Right atrium auricular region (tissue), 2 donors: Measurements from ENCODE around the gene ZNF496. TPM values are rescaled to one million over a fixed set of nuclear protein-coding genes. Genes with fewer than 3 reads are reported as not detected.

Experiments
- DNase-seq: peaks from one replicate; pipeline ENCODE4 v3.0.0-alpha.2; 2019; ENCODE audit warnings: low spot score
- H3K27ac ChIP-seq, 2 donors: fragments of 200-600 bp; sonication (generic); 1 replicate in 1 of 2; 2 replicates in 1 of 2; pipeline ENCODE4 v1.5.1; 2016 to 2019
- H3K27me3 ChIP-seq, 2 donors: fragments of 200-600 bp; sonication (generic); one replicate each; pipeline versions ENCODE4 v1.5.1 to v1.6.0; 2017 to 2019
- H3K36me3 ChIP-seq: fragments of 200-600 bp; sonication (generic); one replicate; pipeline ENCODE4 v1.5.1; 2016
- H3K4me1 ChIP-seq, 2 donors: fragments of 200-600 bp; sonication (generic); one replicate each; pipeline versions ENCODE4 v1.5.1 to v1.6.0; 2017 to 2019
- H3K4me3 ChIP-seq, 2 donors: fragments of 200-600 bp; sonication (generic); 1 replicate in 1 of 2; 2 replicates in 1 of 2; pipeline ENCODE4 v1.5.1; 2017 to 2019; ENCODE audit warnings: mild to moderate bottlenecking in 1 of 2, moderate library complexity in 1 of 2
- H3K9me3 ChIP-seq, 2 donors: fragments of 200-600 bp; sonication (generic); one replicate each; pipeline ENCODE4 v1.5.1; 2019
- total RNA-seq, 2 donors: library from RNA; depleted of rRNA; stranded (reverse); fragments of >200 nt; gene quantifications; one replicate each; pipeline ENCODE4 v1.1.0, GENCODE V29; 2016
- TF ChIP-seq, protein P1 (sequence below), 2 donors: fragments of 200-600 bp; sonication (generic); IDR thresholded peaks; one replicate each; pipeline ENCODE4 v1.5.1; 2019; ENCODE audit warnings: antibody characterized with exemption in 2 of 2

Gene ZNF496
- total RNA-seq, 2 donors from 2014 or later: 19.4 to 32.6 TPM

DNA sequence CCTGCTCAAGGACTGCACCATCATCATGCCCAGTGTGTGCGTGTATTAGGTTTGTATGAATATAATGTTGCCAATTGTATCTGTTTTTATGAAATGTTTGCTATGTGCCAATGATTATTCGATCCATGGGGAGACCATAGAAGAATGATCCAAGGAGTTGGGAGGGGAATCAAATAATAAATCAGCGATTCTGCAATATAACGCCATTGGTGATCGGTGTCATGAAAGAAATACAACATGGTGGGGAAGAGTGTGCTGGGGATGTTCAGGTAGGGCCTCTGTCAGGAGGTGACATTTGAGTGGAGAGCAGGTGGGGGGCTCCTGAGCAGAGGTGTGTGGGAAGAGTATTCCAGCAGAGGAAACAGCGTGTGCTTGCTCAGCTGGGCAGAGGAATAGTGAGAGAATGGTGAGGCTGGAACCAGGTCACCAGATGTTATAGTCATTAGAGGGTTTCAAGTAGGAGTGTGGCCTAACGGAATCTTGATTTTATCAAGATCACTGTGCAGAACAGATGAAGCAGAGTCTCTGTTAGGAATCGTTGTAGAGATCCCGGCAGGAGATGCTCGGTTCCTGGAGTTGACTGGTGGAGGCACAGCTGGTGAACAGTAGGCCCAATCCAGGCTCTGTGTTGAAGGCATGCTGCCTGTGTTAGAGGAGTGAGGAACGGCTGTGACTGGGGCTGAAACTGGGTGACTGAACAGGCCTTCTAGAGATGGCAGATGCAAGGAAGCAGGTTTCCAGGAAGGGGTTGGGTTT, 2.9 kb upstream of the ZNF496 start:
- no peaks in the 10 kb centered on the region for H3K9me3 ChIP-seq
- H3K36me3 ChIP-seq: peaks cover 3% of the 10 kb centered on the region
- H3K27me3 ChIP-seq: no peaks in the 10 kb centered on the region
- no peak overlapping the region for H3K27ac ChIP-seq
- H3K4me3 ChIP-seq: no peak overlapping the region
- DNase-seq: no peak
- H3K4me1 ChIP-seq: peaks cover 0 to 51% of the 10 kb centered on the region in 2 donors
- TF ChIP-seq, protein P1, sequence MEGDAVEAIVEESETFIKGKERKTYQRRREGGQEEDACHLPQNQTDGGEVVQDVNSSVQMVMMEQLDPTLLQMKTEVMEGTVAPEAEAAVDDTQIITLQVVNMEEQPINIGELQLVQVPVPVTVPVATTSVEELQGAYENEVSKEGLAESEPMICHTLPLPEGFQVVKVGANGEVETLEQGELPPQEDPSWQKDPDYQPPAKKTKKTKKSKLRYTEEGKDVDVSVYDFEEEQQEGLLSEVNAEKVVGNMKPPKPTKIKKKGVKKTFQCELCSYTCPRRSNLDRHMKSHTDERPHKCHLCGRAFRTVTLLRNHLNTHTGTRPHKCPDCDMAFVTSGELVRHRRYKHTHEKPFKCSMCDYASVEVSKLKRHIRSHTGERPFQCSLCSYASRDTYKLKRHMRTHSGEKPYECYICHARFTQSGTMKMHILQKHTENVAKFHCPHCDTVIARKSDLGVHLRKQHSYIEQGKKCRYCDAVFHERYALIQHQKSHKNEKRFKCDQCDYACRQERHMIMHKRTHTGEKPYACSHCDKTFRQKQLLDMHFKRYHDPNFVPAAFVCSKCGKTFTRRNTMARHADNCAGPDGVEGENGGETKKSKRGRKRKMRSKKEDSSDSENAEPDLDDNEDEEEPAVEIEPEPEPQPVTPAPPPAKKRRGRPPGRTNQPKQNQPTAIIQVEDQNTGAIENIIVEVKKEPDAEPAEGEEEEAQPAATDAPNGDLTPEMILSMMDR (IDR thresholded peaks at IDR 0.05): no peak

DNA sequence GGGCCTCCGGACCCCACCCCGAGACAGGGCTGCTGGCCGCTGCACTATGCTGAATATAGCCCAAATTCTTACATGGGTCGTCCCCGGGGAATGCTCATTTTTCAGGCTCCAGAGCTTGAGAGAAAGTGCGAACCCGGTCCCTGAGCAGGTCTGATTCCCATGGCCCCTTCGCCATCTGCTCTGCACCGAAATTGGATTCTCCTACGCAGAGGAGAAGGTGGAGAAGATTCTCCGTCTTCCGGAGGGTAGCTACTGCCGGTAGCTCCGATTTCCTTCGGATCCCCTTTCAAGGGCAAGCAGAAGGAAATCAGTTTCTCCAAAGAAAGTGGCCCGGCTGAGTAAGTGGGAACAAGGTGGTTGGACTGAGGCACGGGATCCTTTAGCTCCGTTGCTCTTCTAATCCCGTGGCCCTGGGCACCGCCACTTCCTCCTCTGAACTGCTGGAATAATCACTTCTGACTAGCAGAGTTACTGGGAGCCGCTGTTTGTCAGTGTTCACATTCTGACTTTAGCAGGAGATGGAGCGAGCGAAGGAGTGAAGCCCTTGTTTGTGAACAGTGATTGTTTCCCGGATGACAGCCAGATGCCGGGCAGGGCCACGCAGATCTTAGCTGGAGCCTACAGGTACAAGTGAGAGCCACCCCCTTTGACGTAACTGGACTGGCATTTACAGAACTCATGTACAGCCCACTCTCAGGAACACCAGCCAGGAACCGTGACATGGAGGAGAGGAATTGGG, 1.1 kb upstream of the ZNF496 start:
- H3K27me3 ChIP-seq: no peaks in the 10 kb centered on the region
- H3K9me3 ChIP-seq: no peaks in the 10 kb centered on the region
- peak overlapping the region; percentile 91 for H3K27ac ChIP-seq
- peaks cover 0 to 51% of the 10 kb centered on the region in 2 donors for H3K4me1 ChIP-seq
- peak; percentile 74 for DNase-seq
- peaks cover 20% of the 10 kb centered on the region for H3K36me3 ChIP-seq
- H3K4me3 ChIP-seq: peak overlapping the region; percentile 74 to 90
- TF ChIP-seq, protein P1 (IDR thresholded peaks at IDR 0.05): no peak

DNA sequence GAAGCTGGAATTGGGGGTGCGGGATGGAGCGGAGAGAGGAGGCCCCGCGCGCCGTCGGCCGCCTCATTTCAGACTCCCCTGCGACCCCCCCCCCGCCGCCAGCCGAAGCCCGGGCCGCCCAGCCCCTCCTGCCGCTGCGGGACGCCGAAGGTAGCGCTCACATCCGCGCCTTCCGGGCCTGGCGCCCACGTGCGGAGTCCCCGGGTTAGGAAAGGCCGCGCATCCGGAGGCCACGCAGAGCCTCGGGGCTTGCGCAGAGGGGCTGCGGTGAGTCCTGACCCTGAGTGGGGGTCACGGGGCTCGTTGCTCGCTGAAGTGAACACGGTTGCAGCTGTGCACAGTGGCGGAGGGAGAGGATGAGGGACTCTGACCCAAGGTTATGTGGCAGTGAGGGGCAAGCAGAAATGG, 552 bp upstream of the ZNF496 start:
- H3K27ac ChIP-seq: peak overlapping the region; percentile 91
- DNase-seq: no peak
- H3K27me3 ChIP-seq: no peaks in the 10 kb centered on the region
- H3K4me1 ChIP-seq: peaks cover 0 to 51% of the 10 kb centered on the region in 2 donors
- TF ChIP-seq, protein P1 (IDR thresholded peaks at IDR 0.05): no peak
- peaks cover 26% of the 10 kb centered on the region for H3K36me3 ChIP-seq
- H3K4me3 ChIP-seq: peak overlapping the region; percentile 74 to 90
- H3K9me3 ChIP-seq: no peaks in the 10 kb centered on the region

DNA sequence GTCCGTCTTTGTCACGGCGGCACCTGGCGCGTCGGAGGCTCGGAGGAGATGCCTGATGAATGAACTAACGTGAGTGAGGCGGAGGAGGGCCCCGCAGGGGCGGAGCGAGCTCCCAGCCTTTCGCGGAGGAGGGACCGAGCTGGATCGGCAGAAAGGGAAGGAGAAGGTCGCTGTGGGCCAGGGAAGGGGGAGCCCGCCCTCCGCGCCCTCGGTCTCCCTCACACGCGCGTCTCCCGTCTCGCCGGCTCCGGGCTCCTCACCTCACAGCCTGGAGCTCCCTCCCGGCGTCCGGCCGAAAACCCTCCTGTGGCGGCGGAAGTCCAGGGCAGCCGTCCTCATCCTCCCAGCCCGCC, 519 bp downstream of the ZNF496 start:
- peaks cover 0 to 49% of the 10 kb centered on the region in 2 donors for H3K4me1 ChIP-seq

GRCh38 chr1:247330548-247331171, 1.0 kb downstream of the ZNF496 start:
- peak overlapping the region; percentile 91 for H3K27ac ChIP-seq
- DNase-seq: no peak
- H3K4me3 ChIP-seq: peak overlapping the region; percentile 74 to 90
- H3K27me3 ChIP-seq: no peaks in the 10 kb centered on the region
- peaks cover 38% of the 10 kb centered on the region for H3K36me3 ChIP-seq
- H3K9me3 ChIP-seq: no peaks in the 10 kb centered on the region
- H3K4me1 ChIP-seq: peaks cover 0 to 44% of the 10 kb centered on the region in 2 donors
- TF ChIP-seq, protein P1 (IDR thresholded peaks at IDR 0.05): no peak

More for the DNA sequence above, 519 bp downstream of the ZNF496 start:
- Histone ChIP-seq H3K9me3 (no peaks in the 10 kb centered on the region), H3K4me3 (peak overlapping the region; percentile 74 to 90), H3K27ac (peak overlapping the region; percentile 91), H3K36me3 (peaks cover 37% of the 10 kb centered on the region), H3K27me3 (no peaks in the 10 kb centered on the region)
- TF ChIP-seq, protein P1 (IDR thresholded peaks at IDR 0.05): no peak
- DNase-seq: peak; percentile 80
